Epidermal melanocyte (primary cell): ENCODE data around the gene EFNB2.

Source experiments
- DNase-seq: peaks from one replicate; pipeline ENCODE4 v3.0.0; 2011; ENCODE audit warnings: low spot score; ENCODE audit not compliant: insufficient read length

The EFNB2 gene

GRCh38 chr13:106550570-106551135 lies 15.2 kb upstream of the EFNB2 start:
- no peak for DNase-seq

GRCh38 chr13:106548064-106548696 lies 12.7 kb upstream of the EFNB2 start:
- no peak for DNase-seq

GRCh38 chr13:106541826-106542225 lies 6.4 kb upstream of the EFNB2 start:
- DNase-seq: no peak

GRCh38 chr13:106540613-106541012 lies 5.2 kb upstream of the EFNB2 start:
- no peak for DNase-seq

GRCh38 chr13:106537521-106537920 lies 2.1 kb upstream of the EFNB2 start:
- no peak for DNase-seq

- DNase-seq: peak; percentile 84
Measured at GRCh38 chr13:106536244-106537034, 977 bp upstream of the EFNB2 start.

- no peak for DNase-seq
Measured at GRCh38 chr13:106534639-106535551, 567 bp downstream of the EFNB2 start.

DNA sequence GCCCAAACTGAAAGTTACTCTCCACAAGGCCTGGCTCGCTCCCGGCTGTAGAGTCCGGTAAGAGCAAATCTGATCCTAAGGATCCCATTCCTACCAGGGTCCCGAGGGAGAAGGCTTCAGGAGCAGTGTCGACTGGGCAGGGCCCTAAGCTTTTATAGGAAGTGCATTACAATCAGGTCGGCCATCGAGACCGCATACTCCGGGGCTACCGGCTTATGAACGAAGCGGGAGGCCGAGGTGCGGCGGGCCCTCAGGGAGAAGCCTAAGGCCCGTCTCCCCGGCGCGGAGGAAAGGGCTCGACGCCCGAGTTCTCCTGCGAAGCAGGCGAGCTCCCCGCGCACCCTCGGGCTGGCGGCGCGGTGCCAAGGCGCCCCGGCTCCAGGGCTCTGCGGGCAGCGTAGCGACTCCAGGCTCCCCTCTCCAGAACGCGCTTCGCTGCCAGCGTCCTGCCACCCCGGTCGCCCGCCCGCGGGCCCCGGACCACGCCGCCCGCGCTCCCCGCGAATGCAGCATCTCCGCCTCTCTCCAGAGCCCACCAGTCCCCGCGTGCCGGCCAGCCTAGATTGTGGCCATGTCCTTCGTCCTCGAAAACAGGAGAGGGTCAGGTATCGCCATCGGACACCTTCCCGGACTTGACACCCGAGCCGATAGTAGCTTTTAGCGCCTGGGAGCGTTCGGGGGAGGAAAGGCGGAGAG lies 1.4 kb downstream of the EFNB2 start:
- DNase-seq: no peak

GRCh38 chr13:106533101-106533942 lies 2.1 kb downstream of the EFNB2 start:
- peak; percentile 63 for DNase-seq

DNA sequence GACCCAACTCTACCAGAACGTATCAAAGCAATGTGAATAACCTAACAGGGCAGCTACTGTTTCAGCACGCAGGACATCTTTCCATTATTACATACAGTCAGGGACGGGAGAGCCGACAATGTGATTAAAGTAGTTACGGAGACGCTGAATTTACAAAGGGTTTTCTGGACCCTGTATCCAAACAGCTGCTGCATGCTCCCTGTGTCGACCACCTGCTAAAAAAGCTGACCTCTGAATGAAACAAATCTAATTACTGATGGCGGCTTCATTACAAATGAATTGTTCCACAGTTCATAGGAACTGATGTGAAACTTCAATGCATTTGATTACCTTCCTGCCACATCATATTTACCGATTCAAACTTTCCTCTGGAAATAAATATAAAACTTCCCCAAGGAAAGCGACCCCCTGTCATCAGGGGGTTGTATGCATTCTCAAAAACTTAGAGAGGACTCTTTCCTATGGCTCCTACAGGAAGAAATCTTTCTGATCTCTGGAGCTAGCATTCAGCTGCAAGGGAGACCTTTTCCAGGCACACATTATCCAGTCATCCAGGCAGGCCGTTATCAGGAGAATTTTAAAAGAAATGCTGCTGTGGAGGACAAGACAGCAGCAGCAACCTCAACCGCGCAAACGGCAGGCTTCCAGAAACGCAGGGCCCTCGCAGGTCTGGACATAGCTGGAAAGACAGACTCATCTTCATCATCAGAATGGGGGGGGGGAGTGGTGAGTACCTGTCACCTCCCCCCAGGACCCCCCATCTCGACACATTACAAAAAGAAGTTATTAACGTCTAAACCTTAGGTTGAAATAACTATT lies 3.1 kb downstream of the EFNB2 start:
- DNase-seq: no peak

DNA sequence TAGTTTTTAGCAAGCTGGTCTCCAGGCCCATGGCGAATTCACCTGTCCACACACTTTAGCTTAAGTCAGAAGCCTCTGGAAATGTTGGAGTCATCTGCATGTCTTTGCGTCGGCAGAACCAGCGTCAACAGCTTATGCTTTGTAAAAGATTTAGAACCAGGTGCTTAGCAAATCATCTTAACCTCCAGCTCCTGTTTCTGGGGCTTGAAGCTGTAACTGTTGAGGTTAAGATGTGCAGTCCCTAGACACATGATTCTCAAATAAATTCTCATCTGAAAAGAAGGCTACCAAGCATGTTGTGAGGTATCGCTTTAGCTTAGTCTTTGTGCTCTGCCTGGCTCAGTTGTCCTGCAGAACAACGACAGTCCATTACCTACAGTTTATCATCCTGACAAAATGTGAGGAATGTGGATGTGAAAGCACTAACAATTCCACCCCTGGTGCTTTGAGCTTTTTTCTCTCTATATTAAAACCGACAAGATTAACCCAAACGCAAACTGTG lies 4.4 kb downstream of the EFNB2 start:
- DNase-seq: no peak

DNA sequence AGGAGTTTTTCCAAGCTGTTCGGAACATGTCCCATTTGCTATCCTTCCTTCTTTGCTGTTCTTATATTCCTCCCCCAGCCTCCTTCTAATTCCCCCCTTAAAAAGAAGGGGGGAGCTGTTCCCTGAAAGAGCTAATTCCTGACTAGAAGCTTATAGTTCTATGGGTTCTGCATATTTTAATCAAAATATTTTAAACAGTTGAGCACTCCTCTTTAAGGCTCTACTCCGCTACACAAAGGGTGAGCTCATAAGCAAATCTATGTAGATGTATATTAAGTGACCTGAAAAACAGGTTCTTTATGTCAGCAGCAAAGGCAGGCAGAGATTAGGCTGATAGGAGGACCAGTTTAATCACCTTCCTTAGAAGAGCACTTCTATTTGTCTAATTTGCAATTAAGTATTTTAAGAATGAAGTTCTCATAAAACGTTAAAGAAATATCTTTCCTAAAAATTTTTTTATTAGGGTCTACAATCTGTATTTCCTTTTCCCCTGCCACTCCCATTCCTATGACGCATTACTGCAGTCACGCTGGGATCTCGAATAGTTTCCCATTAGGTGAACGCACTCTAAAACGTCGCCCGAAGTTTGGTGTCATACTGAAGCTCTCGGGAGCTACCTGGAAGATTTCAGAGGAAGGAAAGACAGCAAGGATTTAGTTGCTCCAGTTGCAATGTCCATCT lies 5.2 kb downstream of the EFNB2 start:
- no peak for DNase-seq

DNA sequence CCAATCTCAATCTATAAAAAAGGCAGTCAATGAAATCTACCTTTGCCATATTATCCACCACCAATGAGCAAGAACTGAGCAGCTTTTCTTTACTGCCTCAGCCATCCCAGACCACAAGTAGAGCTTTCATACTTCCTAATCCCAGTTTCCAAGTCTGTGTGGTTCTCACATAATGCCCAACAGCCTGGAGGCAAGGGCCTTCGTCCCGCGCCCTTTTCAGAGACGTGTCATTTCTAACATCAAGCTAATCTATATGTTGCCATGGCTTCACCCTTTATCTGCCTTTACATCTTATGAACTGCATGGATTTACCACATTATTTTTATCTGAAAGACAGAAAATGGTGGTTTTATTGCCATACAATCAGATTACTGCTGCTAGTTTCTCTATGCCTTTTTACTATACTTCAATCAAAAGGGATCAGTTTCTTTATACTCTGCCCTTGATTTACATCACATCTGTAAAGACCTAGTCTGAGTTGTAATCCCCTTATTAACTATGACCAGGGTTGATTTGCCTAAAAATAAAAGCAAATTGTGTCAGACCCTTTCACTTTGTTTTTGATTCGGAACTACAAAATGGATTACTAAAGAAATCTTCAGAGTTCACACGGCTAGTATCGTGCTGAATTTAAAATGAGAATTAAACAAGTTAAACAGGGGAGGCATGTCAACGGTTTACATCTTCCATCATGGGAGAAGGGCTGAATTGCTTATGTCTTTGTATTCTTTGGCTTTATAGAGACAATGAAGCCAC lies 5.9 kb downstream of the EFNB2 start:
- DNase-seq: no peak

DNA sequence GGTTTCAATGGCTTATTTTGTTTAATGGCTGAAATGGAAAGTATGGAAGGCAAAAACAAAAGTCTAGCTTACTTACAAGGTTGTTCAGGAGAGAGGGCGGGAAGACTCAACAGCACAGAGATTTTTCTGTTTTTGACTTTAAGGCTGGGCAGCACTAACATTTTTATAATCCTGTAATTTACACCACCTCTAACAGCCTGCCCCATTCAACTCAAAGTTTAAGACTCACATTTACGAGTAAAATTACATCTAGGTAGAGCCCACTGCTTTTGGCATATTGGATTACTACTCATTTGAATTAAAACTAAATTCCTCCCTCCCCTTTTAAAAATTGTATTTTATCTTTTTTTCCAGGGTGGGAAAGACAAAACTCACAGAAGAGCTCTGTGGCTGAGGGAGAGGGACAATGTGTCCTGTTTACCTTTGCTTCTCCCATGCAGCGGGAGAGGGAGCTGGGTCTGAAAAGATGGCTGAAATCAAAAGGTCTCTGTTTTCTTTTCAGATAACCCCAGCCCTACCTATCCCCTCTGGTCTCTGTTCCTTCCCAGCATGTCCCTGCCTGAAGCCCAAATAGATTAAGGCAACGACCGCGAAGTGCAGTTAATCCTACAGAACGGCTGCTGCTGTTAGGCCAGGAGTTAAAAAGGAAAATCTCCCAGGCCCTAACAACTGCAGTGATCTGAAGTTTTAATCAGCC lies 6.6 kb downstream of the EFNB2 start:
- DNase-seq: no peak

DNA sequence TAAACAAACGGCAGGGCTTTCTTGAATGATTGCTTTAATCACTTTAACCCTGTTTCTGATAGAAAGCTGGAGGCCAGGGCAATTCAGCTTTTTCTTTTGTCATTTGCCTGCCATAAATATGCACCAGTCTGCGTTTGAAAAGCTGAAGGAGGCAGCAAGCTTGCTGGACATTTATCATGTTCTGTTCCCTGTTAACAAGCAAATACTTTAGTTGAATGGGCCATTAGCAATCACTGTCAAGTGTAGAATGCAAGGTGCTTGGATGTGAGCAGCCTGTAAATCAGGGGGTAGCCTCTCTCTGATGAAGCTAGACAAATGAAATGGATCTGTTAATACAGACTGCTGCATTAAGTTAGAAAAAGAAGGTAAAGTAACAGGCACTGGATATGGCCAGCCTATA lies 7.6 kb downstream of the EFNB2 start:
- no peak for DNase-seq

DNA sequence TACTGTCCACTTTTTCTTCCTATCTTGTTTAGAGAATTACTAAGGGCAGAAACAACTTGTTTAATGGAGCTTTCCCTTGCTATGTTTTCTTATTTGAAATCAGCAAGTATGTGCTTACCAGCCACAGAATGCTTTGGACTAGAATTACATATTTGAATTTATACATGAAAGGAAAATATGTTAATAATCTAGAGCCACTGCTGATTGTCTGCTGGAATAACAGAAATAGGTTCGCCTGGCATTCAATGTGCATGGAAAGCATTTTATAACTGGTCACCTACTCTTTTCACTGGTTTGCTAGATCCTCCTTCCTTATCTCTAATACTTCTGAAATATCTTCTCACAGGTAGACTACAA lies 8.0 kb downstream of the EFNB2 start:
- DNase-seq: no peak

GRCh38 chr13:106526738-106527444 lies 8.6 kb downstream of the EFNB2 start:
- no peak for DNase-seq
